Measurements from ENCODE around the gene ST7. TPM values are rescaled to one million over a fixed set of nuclear protein-coding genes. Genes with fewer than 3 reads are reported as not detected.

ST7 gene
- total RNA-seq, 2 donors from 2014 or later = 12.6 to 13.7 TPM

DNA sequence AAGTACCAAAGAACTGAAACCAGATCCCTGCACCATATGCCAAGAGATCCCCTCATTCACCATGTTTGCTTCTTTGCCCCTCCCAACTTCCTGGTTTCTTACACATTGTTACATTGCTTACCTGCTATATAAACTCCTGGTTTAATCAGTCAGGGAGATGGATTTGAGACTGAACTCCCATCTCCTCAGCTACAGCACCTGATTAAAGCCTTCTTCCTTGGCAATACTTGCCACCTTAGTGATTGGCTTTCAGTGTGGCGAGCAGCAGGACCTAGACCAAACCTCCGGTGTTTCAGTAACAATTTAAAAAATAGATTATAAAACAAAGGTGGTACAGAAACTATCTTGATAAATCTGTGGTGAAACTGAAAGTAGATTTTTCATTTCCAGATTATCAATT, 122.6 kb downstream of the ST7 start:
- DNase-seq = no peak
- intact Hi-C loops (cut with DNase I, micrococcal nuclease) = no loop called here
- no peak for ATAC-seq

DNA sequence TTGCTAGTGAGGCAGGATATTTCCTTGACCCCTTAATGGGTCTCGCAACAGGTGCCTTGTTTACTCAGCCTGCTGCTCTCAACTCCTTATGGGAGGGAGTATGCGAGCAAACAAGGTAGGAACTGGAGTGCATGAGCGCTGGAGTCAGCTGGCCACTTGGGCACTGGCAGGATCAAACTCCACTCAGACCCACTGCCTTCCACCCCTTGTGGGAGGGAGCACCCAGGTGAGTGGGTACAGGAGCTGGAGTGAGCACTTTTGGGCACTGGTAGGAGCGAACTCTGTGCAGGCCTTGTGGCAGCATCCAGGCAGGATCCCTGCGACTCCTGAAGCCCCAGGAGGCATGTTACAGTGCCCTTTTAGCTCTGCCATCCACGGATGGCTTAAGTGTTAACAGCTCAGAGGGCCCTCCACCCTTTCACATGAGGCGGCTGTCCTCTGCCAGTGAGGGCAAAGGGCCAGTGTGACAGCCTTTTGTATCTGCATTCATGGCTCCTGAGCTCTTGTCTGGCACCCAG, 123.2 kb downstream of the ST7 start:
- ATAC-seq = no peak
- intact Hi-C loops (cut with DNase I, micrococcal nuclease) = no loop called here
- no peak for DNase-seq

DNA sequence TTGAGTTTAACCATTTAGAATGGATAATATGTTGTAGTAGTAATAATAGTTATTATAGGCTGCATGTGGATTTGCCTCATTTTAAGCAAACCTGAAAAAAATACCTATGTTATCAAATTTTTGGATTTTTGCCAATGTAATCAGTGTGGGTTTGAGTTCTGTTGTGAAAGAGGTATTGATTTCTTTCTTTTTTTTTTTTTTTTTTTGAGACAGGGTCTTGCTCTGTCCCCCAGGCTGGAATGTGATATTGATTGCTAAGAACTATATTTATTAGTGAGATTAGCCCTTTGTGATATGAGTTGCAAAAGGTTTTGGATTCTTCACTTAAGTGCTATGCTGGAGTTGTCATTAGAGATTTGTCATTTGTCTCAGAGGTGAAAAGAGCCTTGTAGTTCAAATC, 124.4 kb downstream of the ST7 start:
- intact Hi-C loops (cut with DNase I, micrococcal nuclease) = no loop called here
- DNase-seq (no peak), ATAC-seq (no peak)

DNA sequence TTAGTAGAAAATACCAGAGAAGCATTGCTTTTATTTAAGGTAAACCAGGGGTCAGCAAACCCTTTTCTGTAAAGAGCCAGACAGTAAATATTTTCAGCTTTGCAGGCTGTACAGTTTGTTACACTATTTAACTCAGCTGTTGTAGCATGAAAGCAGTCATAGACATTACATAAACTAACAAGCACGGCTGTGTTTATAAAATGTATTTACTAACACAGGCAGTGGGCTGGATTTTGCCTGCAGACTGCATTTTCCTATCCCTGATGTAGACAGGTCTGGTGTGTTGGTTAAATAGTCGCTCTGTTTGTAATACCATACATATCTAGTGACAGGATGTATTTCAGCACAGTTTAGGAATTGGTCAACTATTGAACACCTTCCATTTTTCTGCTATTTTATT, 129.3 kb downstream of the ST7 start:
- intact Hi-C loops (cut with DNase I, micrococcal nuclease) = no loop called here
- DNase-seq (no peak), ATAC-seq (no peak)

DNA sequence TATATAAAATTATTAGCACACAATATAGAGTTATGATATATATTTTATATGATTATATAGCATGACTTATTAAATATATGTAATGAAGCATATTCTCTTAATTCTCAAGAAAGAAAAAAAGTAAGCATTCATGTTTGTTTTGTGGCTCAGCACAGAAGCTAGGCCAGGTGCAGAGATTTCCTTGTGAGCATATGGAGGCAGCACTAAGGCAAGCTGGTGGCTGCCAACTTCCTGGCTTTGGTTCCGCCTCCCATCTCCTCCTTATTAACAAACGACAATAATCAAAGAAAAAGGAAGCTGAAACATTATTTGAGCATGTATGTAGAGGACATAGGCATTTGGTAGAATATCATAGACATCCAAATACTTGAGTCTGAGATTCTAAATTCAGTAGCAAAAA, 130.3 kb downstream of the ST7 start:
- intact Hi-C loops (cut with DNase I, micrococcal nuclease) = no loop called here
- DNase-seq (peak in 1 of 2 donors; percentile 20), ATAC-seq (peak; percentile 76)

DNA sequence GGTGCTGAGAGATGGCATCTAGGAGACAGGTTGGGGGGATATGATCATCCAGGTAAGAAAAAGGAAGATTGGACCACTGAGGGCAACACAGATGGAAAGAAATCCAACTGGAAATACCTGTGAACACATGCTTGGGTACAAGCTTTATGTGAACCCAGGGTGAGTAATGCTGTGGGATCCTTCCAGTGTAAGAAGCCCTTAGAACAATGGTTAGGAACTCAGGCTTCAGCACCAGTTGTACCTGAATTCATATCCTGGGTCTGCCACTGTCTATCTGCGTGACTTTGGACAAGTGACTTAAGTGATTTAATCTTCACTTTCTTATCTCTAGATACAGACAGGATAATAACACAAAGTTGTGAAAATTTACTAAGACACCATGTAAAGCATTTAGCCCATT, 131.0 kb downstream of the ST7 start:
- intact Hi-C loops (cut with DNase I, micrococcal nuclease) = no loop called here
- DNase-seq = no peak
- no peak for ATAC-seq

DNA sequence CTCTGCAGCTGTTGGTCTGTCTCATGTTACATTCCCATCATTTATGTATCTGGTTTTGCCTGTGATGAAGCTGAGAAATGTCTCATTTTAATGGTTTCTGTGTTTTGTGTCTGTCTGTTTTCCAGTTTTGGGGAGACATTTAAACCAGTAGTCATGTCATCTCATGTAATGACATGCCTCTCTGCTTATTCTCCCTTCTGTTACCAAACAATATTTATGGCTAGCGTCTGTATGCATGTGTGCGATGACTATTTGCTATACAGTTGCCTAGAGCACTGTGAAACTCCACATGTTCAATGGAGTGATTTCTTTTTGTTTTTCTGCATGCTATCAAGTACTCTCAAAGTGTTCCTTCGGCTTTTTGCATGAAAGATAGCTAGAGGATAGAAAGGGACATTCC, 132.0 kb downstream of the ST7 start:
- intact Hi-C loops (cut with DNase I, micrococcal nuclease) = no loop called here
- no peak for ATAC-seq
- DNase-seq = no peak

DNA sequence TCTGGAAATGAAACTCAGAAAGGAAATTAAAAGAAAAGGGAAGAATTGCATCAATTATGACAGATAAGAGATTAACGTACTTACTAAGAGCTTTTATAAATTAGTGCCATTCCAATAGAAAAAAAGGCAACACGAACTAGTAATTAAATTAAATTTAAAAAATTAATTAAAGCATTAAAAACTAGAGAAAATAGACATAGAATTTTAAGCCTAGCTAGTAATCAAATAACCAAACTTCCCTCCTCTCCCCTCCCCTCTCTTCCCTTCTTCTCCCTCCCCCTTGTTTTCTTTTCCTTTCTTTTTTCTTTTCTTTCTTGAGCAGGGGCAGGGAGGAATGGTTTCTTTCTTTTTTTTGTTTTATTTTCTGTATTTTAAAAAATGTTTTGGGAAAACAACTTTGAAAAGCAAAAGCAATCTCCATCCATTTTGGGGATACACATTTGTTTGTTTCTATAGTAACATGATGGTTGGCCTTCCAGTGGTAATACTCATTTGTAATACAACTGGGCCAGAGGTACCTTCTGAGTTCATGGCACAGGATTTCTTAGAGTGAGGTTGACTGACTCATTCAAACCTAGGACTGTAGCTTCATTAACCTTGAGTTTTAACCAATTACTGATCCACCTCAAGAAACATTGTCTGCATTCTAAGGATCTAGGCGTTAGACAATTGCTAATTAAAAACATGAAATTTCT, 132.6 kb downstream of the ST7 start:
- DNase-seq (no peak), ATAC-seq (no peak)
- intact Hi-C loops (cut with DNase I, micrococcal nuclease) = no loop called here

DNA sequence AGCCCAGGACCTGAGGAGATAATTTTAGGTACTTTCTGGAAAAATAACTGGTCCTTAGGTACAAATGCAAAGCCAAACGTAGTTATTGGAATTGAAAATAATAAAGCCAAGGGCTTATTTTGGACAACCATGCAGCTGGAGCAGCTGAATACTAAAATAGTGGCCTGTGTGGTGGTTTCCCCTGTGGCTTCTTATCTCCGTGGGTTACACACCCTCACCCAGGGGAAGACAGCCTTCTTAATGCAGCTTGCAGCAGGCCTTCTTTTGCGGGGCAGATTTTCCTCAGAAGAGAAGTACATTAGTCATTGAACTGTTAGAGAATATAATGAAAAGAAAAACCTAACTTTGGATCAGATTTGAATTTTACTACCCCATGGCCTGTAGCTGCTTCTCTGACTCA, 133.5 kb downstream of the ST7 start:
- no peak for ATAC-seq
- DNase-seq = no peak
- intact Hi-C loops (cut with DNase I, micrococcal nuclease) = no loop called here

DNA sequence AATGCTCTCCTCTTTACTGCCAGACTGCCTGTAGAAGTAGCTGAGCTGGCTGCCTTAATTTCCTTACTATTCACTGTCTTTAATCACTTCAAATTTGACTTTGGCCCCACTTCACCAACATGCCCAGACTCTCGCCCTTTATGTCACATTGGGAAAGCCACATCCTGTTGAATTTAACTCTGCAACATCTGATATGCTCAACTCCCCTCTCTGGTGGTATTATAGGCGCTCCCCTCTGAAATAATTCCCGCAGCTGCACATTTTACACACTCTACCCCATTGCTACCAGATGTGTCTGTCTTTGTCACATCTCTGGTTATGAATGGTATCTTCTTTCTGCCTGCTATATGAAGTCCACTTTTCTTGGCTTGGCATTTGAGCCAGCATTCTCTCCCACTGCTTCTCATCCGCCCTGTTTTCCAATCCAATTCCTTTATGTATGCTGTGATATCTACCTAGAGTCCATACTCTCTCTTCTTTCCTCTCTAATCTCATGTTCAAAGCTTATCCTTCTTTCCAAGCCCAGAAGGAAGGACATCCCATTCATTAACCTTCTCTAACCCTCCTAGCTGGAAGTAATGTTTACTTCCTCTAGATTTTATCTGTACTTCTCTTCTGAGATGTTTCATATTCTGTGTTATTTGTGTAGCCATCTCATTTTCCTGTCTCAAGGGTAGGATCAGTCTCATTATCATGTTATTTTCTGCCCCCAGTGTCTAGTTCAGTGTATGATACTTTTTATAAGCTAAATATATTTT, 134.5 kb downstream of the ST7 start:
- ATAC-seq (no peak), DNase-seq (no peak)
- intact Hi-C loops (cut with DNase I, micrococcal nuclease) = no loop called here

DNA sequence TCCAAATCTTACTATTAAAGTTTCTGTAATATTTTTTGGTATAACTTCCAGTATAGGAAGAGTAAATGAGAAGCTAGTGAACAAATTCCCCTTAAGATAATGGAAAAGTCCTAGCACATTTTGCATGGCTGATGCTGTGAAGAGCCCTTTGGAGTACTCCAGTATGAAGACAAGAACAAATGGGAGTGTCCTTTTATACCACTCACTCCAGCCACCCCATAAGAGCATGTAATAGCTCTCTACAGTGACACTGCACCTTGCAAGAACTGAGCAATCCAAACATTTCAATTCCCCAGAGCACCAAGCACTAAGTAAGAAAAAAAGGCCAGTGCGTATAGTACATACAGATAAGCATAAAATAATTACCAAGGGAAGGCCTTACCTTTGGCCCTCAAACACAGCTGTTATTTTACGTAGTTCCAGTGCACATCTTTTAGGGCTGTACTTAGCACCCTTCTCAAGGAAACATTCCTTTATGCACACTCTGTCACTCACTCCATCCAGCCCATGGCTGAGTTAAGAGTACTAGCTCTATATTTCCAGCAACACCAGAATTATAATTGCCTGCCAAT, 135.4 kb downstream of the ST7 start:
- DNase-seq (no peak), ATAC-seq (peak; percentile 93)
- intact Hi-C loops (cut with DNase I, micrococcal nuclease) = no loop called here

DNA sequence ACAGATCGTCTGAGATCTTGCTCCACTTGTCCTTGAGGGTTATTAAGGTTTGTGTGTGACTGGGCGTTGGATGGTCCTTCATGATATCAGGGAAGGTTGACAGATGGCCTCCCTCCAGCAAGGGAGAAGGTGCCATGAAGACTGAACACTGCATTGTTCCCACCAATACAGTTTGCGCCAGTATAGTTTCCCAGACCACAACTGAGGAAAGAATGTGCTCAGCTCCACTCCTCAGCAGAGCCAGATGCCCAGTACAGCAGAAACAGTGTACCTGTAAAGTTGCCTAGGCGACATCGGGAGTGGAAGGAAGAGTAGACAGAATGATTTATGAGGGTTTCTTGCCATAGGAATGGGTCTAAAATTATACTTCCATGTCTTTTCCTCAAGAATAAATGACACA, 137.5 kb downstream of the ST7 start:
- intact Hi-C loops (cut with DNase I, micrococcal nuclease) = no loop called here
- DNase-seq = no peak
- ATAC-seq = no peak

DNA sequence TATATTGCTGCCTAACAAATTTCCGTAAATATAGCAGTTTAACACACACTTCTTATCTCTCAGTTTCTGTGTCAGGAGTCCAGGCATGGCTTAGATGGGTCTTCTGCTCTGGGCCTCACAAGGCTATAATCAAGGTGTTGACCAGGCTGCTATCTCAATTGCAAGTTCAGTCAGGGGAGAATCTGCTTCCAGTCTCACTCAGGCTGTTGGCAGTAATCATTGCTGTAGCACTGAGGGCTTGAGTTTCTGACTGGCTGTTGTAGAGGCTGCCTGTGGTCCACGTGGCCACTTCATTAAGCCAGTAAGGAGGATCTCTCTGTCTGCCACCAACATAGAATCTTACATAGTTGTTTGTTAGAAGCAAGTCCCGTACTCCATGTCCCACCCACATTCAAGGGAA, 138.4 kb downstream of the ST7 start:
- ATAC-seq (no peak), DNase-seq (no peak)
- intact Hi-C loops (cut with DNase I, micrococcal nuclease) = no loop called here

DNA sequence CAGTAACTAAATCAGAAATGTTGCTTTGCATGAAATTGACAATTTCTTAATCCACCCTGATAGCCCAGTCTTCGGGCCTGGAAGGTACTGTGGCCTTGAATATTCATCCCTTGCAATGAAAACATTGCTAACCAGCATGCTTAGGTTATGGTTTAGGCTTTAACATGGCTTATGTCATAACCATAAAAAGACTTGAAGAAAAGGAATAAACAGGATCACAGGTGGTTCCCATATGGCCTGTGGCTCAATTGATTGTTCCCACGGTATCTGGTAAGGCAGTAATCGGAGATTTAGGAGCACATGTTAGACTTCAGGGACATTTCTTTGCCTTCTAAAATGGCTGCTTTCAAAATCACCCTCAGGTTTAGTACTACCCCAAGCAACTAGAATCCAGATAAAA, 139.5 kb downstream of the ST7 start:
- intact Hi-C loops (cut with DNase I, micrococcal nuclease) = no loop called here
- ATAC-seq = no peak
- DNase-seq = no peak

DNA sequence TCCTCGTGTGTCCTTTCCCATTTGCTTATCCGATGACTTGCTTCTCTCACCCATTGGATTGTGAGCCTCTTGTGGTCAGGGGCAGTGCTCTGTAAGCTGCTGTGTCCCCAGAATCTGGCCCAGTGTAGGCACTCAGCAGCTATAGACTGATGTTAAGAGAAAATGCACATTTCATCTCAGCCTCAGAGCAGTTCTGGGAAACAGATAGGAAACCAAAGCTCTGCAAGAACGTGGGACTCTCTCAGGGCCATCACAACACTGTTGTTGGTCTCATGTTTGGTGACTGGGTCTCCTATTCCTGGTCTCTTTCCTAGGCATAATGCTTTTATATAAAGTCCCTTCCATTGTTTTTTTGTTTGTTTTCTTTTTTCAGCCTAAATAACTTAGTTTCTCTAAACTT, 141.2 kb downstream of the ST7 start:
- ATAC-seq = no peak
- no peak for DNase-seq
- intact Hi-C loops (cut with DNase I, micrococcal nuclease) = no loop called here

DNA sequence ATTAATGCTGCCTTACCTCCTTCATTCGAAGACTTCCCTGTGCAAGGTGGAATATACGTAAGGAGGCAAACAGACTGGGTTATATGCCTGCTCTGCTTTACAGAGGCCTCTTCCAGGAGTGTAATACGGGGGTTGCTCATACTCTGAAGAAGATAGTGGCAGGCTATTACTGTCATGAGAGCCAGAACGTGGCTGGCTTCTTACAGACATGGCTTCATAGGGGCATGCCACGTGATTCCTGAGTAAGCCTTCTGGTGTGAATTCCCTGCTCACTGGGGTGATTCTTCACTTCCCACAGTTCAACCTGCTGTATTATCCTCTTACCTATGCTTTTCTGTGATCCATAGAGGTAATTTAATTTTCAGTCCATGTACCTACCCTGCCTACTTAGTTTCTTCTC, 141.8 kb downstream of the ST7 start:
- intact Hi-C loops (cut with DNase I, micrococcal nuclease) = no loop called here
- ATAC-seq = no peak
- DNase-seq = no peak

DNA sequence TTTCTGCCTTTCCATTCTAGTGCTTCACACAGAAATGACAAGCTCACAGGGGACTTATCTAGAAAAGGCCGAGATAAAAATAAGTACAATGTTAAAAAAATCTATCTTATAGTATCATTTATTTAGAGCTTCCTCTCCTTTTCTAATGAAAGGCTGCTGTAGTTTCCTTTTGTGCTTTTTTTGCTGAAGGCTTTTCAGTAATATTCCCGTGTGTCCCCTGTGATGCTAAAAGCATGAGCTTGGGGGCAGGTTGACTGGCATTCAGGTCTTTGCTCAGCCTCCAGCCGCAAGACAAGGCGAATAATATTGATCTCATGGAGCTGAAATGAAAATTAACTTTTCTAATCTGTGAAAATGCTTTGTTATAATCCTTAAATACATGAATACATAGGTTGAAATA, 143.0 kb downstream of the ST7 start:
- ATAC-seq (no peak), DNase-seq (no peak)
- intact Hi-C loops (cut with DNase I, micrococcal nuclease) = no loop called here

DNA sequence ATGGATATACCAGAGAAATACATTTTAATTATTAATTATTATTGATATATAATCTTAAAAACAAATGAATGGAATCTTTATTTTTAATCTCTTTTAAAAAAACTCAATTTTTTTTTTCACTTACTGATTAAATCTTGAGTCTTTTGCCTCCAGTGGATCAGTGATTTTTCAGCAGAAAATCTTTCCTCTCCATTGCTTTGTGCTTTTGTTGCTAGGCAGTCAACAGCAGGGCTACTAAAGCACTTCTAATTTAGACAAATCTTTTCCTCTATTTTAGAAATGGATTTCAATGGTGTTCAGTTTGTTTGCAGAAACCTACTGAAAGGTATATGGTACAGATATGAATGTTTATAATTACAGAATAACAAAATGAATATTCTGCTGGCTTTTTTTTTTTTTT, 143.6 kb downstream of the ST7 start:
- intact Hi-C loops (cut with DNase I, micrococcal nuclease) = no loop called here
- no peak for ATAC-seq
- DNase-seq = no peak

DNA sequence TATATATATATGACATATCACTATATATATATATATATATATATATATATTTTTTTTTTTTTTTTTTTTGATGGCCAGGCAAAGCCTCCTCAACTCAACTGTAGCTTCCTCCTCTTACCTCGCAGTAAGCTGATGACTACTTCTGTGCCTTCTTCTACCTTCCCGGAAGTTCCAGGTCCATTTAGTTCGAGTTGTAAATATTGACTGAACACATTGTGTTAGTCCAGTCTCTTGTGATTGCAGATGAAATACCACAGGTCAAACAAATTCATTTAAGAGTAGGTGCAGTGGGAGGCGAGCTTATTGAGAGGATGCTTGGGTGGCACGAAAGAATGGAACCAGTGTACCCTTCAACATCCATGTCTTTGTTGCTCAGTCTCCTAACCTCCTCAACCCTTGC, 144.6 kb downstream of the ST7 start:
- ATAC-seq (peak; percentile 92), DNase-seq (no peak)
- intact Hi-C loops (cut with DNase I, micrococcal nuclease) = no loop called here

DNA sequence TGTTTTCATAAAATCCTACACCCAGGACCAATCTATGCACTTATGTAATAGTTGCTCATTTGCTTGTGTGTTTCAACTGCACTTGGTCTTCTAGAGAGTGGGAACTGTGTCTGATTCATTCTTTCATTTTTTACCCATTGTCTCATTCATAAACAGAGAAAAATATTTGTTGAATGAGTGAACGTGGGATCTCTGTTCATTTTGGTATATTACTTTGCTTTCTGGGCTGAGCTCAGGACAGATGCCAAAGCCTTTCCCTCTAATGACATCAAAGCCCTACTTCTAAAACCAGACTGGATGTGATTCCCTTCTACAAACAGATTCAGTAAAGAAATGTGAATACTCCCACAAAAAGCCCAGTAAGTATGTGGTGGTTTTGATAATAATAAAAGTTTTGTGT, 145.2 kb downstream of the ST7 start:
- DNase-seq (no peak), ATAC-seq (no peak)
- intact Hi-C loops (cut with DNase I, micrococcal nuclease) = no loop called here

Data from left colon (tissue), 2 donors.